Limb (tissue), 2 donors: ENCODE results near the gene FZD8.

Experiments used
- DNase-seq, 2 donors: peaks; one replicate each; pipeline ENCODE4 v3.0.0-alpha.2; 2016; ENCODE audit errors: extremely low spot score in 2 of 2

FZD8 gene

GRCh38 chr10:35606430-35606829 is 35.7 kb downstream of the FZD8 start:
- no peak for DNase-seq

GRCh38 chr10:35605191-35605590 is 36.9 kb downstream of the FZD8 start, which contains the start of gene GJD4:
Gene GJD4 (plus strand): TSS chr10:35605341. CDS start chr10:35605568, 227 bp downstream.
- DNase-seq = no peak

- DNase-seq = no peak
Observed at GRCh38 chr10:35600193-35600592, 41.9 kb downstream of the FZD8 start.

GRCh38 chr10:35598379-35598778 is 43.7 kb downstream of the FZD8 start:
- DNase-seq = no peak

GRCh38 chr10:35595106-35595505 is 47.0 kb downstream of the FZD8 start:
- no peak for DNase-seq

GRCh38 chr10:35594115-35595079 is 47.7 kb downstream of the FZD8 start:
- no peak for DNase-seq

- DNase-seq = no peak
Observed at GRCh38 chr10:35592441-35592840, 49.7 kb downstream of the FZD8 start.

- no peak for DNase-seq
Observed at GRCh38 chr10:35588836-35589235, 53.3 kb downstream of the FZD8 start.
